WTC11 (cell line): Measurements from ENCODE around the gene CRABP2. TPM values are rescaled to one million over a fixed set of nuclear protein-coding genes. Genes with fewer than 3 reads are reported as not detected.
A peak's percentile ranks its signal among the peaks of the same experiment; 100 is the strongest.

Source experiments
- ATAC-seq: fragments of 200-7000 bp; cut with Tn5 transposase; 2 replicates; pipeline ENCODE4 v1.10.0; 2021; ENCODE audit warnings: mild to moderate bottlenecking, moderate library complexity
- CTCF ChIA-PET: fragments of 300-600 bp; sonication (Branson Sonifier 250); formaldehyde crosslinking; loops from one replicate; lab custom pipeline; 2021; ENCODE audit warnings: antibody characterized with exemption; lab: Charles Lee
- POLR2A ChIA-PET: fragments of 350-600 bp; sonication (Branson Sonifier 250); formaldehyde crosslinking; loops from one replicate; lab custom pipeline; 2021; ENCODE audit warnings: antibody characterized with exemption; lab: Charles Lee
- DNase-seq: peaks from one replicate; pipeline ENCODE4 v3.0.0; 2021; ENCODE audit warnings: low spot score
- H3K27ac Mint-ChIP-seq: 2 replicates; pipeline ENCODE4 v1.8.0; 2021; ENCODE audit warnings: mixed read lengths
- H3K27me3 Mint-ChIP-seq: 2 replicates; pipeline ENCODE4 v1.8.0; 2021; ENCODE audit warnings: low read depth, mild to moderate bottlenecking, moderate library complexity, mixed read lengths
- H3K36me3 Mint-ChIP-seq: 2 replicates; pipeline ENCODE4 v1.8.0; 2021; ENCODE audit warnings: mixed read lengths
- H3K4me1 Mint-ChIP-seq: 2 replicates; pipeline ENCODE4 v1.8.0; 2022; ENCODE audit warnings: mixed read lengths
- H3K4me3 Mint-ChIP-seq: 2 replicates; pipeline ENCODE4 v1.8.0; 2021; ENCODE audit warnings: mild to moderate bottlenecking, moderate library complexity, mixed read lengths
- H3K9me3 Mint-ChIP-seq: 2 replicates; pipeline ENCODE4 v1.8.0; 2021; ENCODE audit warnings: mixed read lengths
- CDX4 ChIP-seq: fragments of 250-450 bp; sonication (Bioruptor Pico); IDR thresholded peaks from 2 replicates; pipeline ENCODE4 v1.9.0; 2021; ENCODE audit warnings: moderate library complexity, mild to moderate bottlenecking, inconsistent platforms, borderline replicate concordance
- FOXJ3 ChIP-seq: sonication (generic); formaldehyde crosslinking; IDR thresholded peaks from 2 replicates; pipeline ENCODE4 v1.9.0; 2021; ENCODE audit warnings: missing genetic modification reagents, mild to moderate bottlenecking, borderline replicate concordance
- IRF2 ChIP-seq: sonication (generic); formaldehyde crosslinking; IDR thresholded peaks from 2 replicates; pipeline ENCODE4 v1.8.0; 2022; ENCODE audit warnings: low read depth, missing genetic modification reagents, borderline replicate concordance
- RORB ChIP-seq: fragments of 250-450 bp; sonication (Bioruptor Pico); IDR thresholded peaks from 2 replicates; pipeline ENCODE4 v1.9.0; 2021; ENCODE audit warnings: mild to moderate bottlenecking
- TEAD4 ChIP-seq: sonication (generic); formaldehyde crosslinking; IDR thresholded peaks from 2 replicates; pipeline ENCODE4 v1.8.0; 2022; ENCODE audit warnings: mild to moderate bottlenecking, missing genetic modification reagents
- USF2 ChIP-seq: sonication (generic); formaldehyde crosslinking; IDR thresholded peaks from 2 replicates; pipeline ENCODE4 v1.8.1; 2023; ENCODE audit warnings: mild to moderate bottlenecking, missing genetic modification reagents, moderate library complexity
- ZNF121 ChIP-seq: sonication (generic); formaldehyde crosslinking; IDR thresholded peaks from 2 replicates; pipeline ENCODE4 v1.8.0; 2023; ENCODE audit warnings: missing genetic modification reagents
- total RNA-seq: library from RNA; stranded (reverse); gene quantifications from 3 replicates; pipeline ENCODE4 v1.2.3, GENCODE V29; 2021
- TF ChIP-seq, protein P1 (sequence below): fragments of 250-450 bp; sonication (Bioruptor Pico); IDR thresholded peaks from 2 replicates; pipeline ENCODE4 v1.9.0; 2021; ENCODE audit warnings: mild to moderate bottlenecking
- TF ChIP-seq, protein P2 (sequence below): sonication (generic); formaldehyde crosslinking; IDR thresholded peaks from 2 replicates; pipeline ENCODE4 v1.8.1; 2023; ENCODE audit warnings: mild to moderate bottlenecking, missing genetic modification reagents, borderline replicate concordance
- TF ChIP-seq, protein P3 (sequence below): sonication (generic); formaldehyde crosslinking; IDR thresholded peaks from 2 replicates; pipeline ENCODE4 v1.8.0; 2022; ENCODE audit warnings: mild to moderate bottlenecking, missing genetic modification reagents
- TF ChIP-seq, protein P4 (sequence below): sonication (generic); formaldehyde crosslinking; IDR thresholded peaks from 2 replicates; pipeline ENCODE4 v1.8.1; 2022; ENCODE audit warnings: mild to moderate bottlenecking, missing genetic modification reagents, moderate library complexity, borderline replicate concordance
- TF ChIP-seq, protein P5 (sequence below): sonication (generic); formaldehyde crosslinking; IDR thresholded peaks from 2 replicates; pipeline ENCODE4 v1.8.0; 2023; ENCODE audit warnings: missing genetic modification reagents, mild to moderate bottlenecking, borderline replicate concordance

Gene CRABP2
- total RNA-seq, 1 experiment from 2014 or later: 135 TPM

DNA sequence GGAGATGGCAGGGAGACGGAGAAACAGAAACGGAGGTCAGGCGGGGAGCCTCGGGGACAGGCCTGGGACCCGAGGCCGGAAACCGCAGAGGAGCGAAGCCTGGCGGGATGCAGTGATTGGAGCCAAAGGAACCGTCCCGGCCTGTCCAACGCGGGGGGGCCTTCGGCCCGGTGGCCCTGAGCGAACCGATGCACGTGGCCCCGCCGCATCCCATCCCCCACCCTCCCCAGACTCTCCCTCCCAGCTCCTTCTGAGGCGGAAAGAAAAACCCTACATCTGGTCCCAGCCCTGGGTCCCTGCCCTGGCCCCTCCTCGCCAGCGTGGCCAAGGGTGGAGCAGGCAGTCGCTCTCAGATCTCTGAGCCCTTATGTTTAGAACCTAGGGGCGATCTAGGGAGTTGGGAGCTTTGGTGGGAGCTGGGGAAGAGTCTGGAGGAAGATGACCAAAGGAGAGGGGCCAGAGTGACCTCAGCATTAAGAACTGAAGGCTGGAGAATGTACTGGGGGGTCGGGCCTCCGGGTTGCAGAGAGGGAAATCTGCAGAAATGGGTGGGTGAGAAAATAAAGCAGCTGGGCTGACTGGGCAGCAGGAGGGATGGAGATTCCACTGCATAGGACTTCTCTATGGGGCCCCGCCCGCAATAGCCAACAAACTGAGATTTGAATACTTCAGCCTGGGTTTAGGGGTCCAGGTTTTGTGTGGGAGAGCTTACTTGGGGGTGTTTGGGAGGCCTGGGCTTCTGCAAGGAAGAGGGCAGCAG lies 1.5 kb upstream of the CRABP2 start (continued):
- TF ChIP-seq USF2: 0 out of 2 replicates have a peak, but pooled peaks have one; percentile 12
- TF ChIP-seq CDX4 (CRISPR knock-in tag): no peak
- no peak for TF ChIP-seq RORB (CRISPR knock-in tag)
- TF ChIP-seq ZNF121 (CRISPR knock-in tag): no peak
- TF ChIP-seq, protein P1, sequence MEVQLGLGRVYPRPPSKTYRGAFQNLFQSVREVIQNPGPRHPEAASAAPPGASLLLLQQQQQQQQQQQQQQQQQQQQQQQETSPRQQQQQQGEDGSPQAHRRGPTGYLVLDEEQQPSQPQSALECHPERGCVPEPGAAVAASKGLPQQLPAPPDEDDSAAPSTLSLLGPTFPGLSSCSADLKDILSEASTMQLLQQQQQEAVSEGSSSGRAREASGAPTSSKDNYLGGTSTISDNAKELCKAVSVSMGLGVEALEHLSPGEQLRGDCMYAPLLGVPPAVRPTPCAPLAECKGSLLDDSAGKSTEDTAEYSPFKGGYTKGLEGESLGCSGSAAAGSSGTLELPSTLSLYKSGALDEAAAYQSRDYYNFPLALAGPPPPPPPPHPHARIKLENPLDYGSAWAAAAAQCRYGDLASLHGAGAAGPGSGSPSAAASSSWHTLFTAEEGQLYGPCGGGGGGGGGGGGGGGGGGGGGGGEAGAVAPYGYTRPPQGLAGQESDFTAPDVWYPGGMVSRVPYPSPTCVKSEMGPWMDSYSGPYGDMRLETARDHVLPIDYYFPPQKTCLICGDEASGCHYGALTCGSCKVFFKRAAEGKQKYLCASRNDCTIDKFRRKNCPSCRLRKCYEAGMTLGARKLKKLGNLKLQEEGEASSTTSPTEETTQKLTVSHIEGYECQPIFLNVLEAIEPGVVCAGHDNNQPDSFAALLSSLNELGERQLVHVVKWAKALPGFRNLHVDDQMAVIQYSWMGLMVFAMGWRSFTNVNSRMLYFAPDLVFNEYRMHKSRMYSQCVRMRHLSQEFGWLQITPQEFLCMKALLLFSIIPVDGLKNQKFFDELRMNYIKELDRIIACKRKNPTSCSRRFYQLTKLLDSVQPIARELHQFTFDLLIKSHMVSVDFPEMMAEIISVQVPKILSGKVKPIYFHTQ (CRISPR knock-in tag): no peak
- TF ChIP-seq, protein P2, sequence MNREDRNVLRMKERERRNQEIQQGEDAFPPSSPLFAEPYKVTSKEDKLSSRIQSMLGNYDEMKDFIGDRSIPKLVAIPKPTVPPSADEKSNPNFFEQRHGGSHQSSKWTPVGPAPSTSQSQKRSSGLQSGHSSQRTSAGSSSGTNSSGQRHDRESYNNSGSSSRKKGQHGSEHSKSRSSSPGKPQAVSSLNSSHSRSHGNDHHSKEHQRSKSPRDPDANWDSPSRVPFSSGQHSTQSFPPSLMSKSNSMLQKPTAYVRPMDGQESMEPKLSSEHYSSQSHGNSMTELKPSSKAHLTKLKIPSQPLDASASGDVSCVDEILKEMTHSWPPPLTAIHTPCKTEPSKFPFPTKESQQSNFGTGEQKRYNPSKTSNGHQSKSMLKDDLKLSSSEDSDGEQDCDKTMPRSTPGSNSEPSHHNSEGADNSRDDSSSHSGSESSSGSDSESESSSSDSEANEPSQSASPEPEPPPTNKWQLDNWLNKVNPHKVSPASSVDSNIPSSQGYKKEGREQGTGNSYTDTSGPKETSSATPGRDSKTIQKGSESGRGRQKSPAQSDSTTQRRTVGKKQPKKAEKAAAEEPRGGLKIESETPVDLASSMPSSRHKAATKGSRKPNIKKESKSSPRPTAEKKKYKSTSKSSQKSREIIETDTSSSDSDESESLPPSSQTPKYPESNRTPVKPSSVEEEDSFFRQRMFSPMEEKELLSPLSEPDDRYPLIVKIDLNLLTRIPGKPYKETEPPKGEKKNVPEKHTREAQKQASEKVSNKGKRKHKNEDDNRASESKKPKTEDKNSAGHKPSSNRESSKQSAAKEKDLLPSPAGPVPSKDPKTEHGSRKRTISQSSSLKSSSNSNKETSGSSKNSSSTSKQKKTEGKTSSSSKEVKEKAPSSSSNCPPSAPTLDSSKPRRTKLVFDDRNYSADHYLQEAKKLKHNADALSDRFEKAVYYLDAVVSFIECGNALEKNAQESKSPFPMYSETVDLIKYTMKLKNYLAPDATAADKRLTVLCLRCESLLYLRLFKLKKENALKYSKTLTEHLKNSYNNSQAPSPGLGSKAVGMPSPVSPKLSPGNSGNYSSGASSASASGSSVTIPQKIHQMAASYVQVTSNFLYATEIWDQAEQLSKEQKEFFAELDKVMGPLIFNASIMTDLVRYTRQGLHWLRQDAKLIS (CRISPR knock-in tag): no peak
- TF ChIP-seq, protein P3, sequence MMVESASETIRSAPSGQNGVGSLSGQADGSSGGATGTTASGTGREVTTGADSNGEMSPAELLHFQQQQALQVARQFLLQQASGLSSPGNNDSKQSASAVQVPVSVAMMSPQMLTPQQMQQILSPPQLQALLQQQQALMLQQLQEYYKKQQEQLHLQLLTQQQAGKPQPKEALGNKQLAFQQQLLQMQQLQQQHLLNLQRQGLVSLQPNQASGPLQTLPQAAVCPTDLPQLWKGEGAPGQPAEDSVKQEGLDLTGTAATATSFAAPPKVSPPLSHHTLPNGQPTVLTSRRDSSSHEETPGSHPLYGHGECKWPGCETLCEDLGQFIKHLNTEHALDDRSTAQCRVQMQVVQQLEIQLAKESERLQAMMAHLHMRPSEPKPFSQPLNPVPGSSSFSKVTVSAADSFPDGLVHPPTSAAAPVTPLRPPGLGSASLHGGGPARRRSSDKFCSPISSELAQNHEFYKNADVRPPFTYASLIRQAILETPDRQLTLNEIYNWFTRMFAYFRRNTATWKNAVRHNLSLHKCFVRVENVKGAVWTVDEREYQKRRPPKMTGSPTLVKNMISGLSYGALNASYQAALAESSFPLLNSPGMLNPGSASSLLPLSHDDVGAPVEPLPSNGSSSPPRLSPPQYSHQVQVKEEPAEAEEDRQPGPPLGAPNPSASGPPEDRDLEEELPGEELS (CRISPR knock-in tag): 0 out of 2 replicates have a peak, but pooled peaks have one; percentile 6
- TF ChIP-seq FOXJ3 (CRISPR knock-in tag): no peak
- TF ChIP-seq, all 79 proteins: peak for 6

DNA sequence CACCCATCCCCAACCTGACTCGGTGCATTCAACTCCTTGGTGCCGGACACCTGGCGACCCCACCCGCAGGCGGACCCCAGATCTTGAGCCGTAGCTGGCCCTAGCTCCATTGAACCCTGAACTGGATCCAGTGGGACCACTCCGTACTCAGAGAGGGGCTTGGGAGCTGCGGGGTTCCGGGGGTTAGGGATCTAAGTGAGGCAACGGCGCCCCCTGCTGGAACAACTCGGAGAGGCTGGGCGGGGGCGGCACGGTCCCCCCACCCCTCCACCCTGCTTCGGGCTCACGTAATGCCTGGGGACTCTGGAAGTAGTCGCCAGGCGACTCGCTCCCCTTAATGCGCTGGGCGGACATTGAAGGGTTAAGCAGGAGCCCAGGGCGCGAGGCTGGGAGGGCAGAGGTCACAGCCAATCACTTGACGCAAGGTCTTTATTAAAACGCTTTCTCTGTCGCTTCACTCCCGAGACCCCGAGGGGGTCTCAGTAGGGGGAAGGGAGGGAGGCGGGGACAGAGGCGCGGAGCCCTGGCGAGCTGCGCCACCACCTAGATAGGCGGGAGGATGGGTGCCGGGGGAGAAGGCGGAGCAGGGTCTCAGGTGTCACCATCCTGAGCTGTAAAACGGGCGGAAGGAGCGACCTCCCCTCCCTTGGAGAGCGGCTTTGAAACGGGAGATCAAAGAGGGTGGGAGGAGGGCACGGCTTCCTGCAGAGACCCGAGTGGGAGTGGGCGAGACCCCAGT lies 704 bp upstream of the CRABP2 start:
- peak overlapping the region; percentile 84 for H3K4me3 Mint-ChIP-seq
- peak overlapping the region; percentile 96 for H3K27ac Mint-ChIP-seq
- peaks cover 62% of the 10 kb centered on the region for H3K4me1 Mint-ChIP-seq
- peaks cover 7% of the 10 kb centered on the region for H3K36me3 Mint-ChIP-seq
- ATAC-seq (peak; percentile 45), DNase-seq (peak; percentile 94)
- ChIA-PET POLR2A (interaction anchor here (0.5 to 5.4 kb wide), 18 partner anchors 9 to 82 kb away, joined by 3 to 195 read pairs (median 6); partner anchors contain the start of genes HDGF, ISG20L2, METTL25B and MRPL24), CTCF (interaction anchor here (0.6 to 25.2 kb wide), 46 partner anchors 9 to 249 kb away, joined by 3 to 1553 read pairs (median 6); partner anchors contain the start of genes BCAN, HAPLN2, HDGF and INSRR)
- H3K9me3 Mint-ChIP-seq: no peaks in the 10 kb centered on the region
- H3K27me3 Mint-ChIP-seq: peaks cover 23% of the 10 kb centered on the region
- TF ChIP-seq, protein P4, sequence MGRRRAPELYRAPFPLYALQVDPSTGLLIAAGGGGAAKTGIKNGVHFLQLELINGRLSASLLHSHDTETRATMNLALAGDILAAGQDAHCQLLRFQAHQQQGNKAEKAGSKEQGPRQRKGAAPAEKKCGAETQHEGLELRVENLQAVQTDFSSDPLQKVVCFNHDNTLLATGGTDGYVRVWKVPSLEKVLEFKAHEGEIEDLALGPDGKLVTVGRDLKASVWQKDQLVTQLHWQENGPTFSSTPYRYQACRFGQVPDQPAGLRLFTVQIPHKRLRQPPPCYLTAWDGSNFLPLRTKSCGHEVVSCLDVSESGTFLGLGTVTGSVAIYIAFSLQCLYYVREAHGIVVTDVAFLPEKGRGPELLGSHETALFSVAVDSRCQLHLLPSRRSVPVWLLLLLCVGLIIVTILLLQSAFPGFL: no peak
- TF ChIP-seq, protein P5, sequence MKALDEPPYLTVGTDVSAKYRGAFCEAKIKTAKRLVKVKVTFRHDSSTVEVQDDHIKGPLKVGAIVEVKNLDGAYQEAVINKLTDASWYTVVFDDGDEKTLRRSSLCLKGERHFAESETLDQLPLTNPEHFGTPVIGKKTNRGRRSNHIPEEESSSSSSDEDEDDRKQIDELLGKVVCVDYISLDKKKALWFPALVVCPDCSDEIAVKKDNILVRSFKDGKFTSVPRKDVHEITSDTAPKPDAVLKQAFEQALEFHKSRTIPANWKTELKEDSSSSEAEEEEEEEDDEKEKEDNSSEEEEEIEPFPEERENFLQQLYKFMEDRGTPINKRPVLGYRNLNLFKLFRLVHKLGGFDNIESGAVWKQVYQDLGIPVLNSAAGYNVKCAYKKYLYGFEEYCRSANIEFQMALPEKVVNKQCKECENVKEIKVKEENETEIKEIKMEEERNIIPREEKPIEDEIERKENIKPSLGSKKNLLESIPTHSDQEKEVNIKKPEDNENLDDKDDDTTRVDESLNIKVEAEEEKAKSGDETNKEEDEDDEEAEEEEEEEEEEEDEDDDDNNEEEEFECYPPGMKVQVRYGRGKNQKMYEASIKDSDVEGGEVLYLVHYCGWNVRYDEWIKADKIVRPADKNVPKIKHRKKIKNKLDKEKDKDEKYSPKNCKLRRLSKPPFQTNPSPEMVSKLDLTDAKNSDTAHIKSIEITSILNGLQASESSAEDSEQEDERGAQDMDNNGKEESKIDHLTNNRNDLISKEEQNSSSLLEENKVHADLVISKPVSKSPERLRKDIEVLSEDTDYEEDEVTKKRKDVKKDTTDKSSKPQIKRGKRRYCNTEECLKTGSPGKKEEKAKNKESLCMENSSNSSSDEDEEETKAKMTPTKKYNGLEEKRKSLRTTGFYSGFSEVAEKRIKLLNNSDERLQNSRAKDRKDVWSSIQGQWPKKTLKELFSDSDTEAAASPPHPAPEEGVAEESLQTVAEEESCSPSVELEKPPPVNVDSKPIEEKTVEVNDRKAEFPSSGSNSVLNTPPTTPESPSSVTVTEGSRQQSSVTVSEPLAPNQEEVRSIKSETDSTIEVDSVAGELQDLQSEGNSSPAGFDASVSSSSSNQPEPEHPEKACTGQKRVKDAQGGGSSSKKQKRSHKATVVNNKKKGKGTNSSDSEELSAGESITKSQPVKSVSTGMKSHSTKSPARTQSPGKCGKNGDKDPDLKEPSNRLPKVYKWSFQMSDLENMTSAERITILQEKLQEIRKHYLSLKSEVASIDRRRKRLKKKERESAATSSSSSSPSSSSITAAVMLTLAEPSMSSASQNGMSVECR: no peak
- TF ChIP-seq TEAD4 (no peak), IRF2 (CRISPR knock-in tag) (no peak)
